ENCODE data around the gene RGS10. TPM values are rescaled to one million over a fixed set of nuclear protein-coding genes. Genes with fewer than 3 reads are reported as not detected.

The RGS10 gene
- total and polyA plus RNA-seq, 2 of the 8 experiments (the other 6 are each of a cell fraction or from before 2014, with no cell fraction given): 5.5 to 13.1 TPM

DNA sequence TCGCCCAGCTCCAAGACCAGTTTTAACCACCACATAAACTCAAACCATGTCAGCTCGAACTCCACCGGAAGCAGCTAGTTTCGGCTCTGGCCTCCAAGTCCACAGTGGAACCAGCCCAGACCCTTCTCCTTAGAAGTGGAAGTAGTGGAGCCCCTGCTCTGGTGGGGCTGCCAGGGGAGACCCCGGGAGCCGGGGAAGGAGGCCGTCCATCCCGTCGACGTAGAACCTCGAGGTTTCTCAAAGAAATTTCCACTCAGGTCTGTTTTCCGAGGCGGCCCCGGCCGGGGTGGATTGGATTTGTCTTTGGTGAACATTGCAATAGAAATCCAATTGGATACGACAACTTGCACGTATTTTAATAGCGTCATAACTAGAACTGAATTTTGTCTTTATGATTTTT, 87.5 kb downstream of the RGS10 start:
- Histone ChIP-seq H4K91ac (replicated peaks; ENCODE audit: insufficient read length, low read length) (no peak overlapping the region), H3K79me2 (ENCODE audit: control insufficient read depth in 1 of 2, insufficient read depth in 2 of 2, low read length in 2 of 2) (no peaks in the 10 kb centered on the region), H2BK120ac (replicated peaks; ENCODE audit: low read depth, low read length) (no peak overlapping the region), H4K5ac (ENCODE audit: insufficient read length, low read depth, low read length) (no peak overlapping the region), H3K4ac (replicated peaks; ENCODE audit: insufficient read length, low read depth, low read length) (no peak overlapping the region), H2AK5ac (ENCODE audit: low read depth, low read length) (no peak overlapping the region), H2BK20ac (ENCODE audit: low read length) (no peak overlapping the region), H2BK12ac (ENCODE audit: low read depth, low read length) (no peak overlapping the region), H3K27ac (ENCODE audit: low read depth, low read length) (no peak overlapping the region), H3K23ac (ENCODE audit: insufficient read length) (no peak overlapping the region), H2BK15ac (ENCODE audit: low read length) (no peak overlapping the region), H3K14ac (ENCODE audit: insufficient read length) (no peak overlapping the region), H3K4me1 (replicated peaks in 1 of 4; ENCODE audit: control insufficient read depth in 3 of 4, insufficient read depth in 4 of 4, low read length in 3 of 4) (peaks cover 0 to 5% (median 1%) of the 10 kb centered on the region in 4 experiments; a peak in 3 of 7 replicates), H3K18ac (ENCODE audit: extremely low read depth, low read length) (no peak overlapping the region), H4K20me1 (replicated peaks in 1 of 2; ENCODE audit: control insufficient read depth in 1 of 2, insufficient read depth in 2 of 2, low read length in 2 of 2) (no peaks in the 10 kb centered on the region), H3K4me3 (ENCODE audit: extremely low read depth in 1 of 4, insufficient read depth in 2 of 4, low read depth in 3 of 4, low read length in 4 of 4) (no peak overlapping the region), H3K9me3 (ENCODE audit: insufficient read depth in 2 of 2, low read depth in 1 of 2, low read length in 1 of 2) (no peaks in the 10 kb centered on the region), H3K4me2 (ENCODE audit: insufficient read depth in 1 of 2, low read depth in 2 of 2, low read length in 2 of 2) (no peak overlapping the region), H3K79me1 (ENCODE audit: low read depth, low read length) (no peaks in the 10 kb centered on the region), H4K8ac (ENCODE audit: extremely low read depth, insufficient read depth, low read length) (no peak overlapping the region; the same call in 1 of the 2 replicates), H2BK5ac (ENCODE audit: low read depth, low read length) (no peak overlapping the region), H3K27me3 (replicated peaks in 1 of 4; ENCODE audit: control insufficient read depth in 3 of 4, extremely low read depth in 1 of 4, insufficient read depth in 3 of 4, low read length in 3 of 4) (no peaks in the 10 kb centered on the region), H2AFZ (ENCODE audit: low read length) (no peak overlapping the region), H3K56ac (replicated peaks; ENCODE audit: insufficient read length, low read depth, low read length) (no peak overlapping the region), H3K9ac (replicated peaks in 1 of 4; ENCODE audit: extremely low read depth in 1 of 4, low read depth in 3 of 4, low read length in 3 of 4) (no peak overlapping the region), H3K23me2 (ENCODE audit: low read depth, low read length) (no peaks in the 10 kb centered on the region), H3K36me3 (ENCODE audit: control insufficient read depth in 2 of 4, insufficient read depth in 4 of 4, low read length in 3 of 4) (no peaks in the 10 kb centered on the region)
- 90% methylated on average over 18 of the region's 18 CpGs; no CpG with 5 or more reads in 1 of the 2 experiments for WGBS, 2 experiments (ENCODE audit: extremely low coverage in 1 of 2, insufficient coverage in 1 of 2, insufficient read length in 1 of 2, insufficient replicate concordance in 2 of 2, low coverage in 1 of 2, low lambda C conversion rate in 2 of 2, missing lambda C conversion rate in 1 of 2)
- POLR2A ChIA-PET (ENCODE audit: partially characterized antibody): no interaction called here
- FAIRE-seq: no peak
- DNase-seq (ENCODE audit: low read depth in 1 of 2, low spot score in 2 of 2): no peak
- CTCF ChIA-PET (ENCODE audit: partially characterized antibody): interaction anchor here (0.8 to 2.0 kb wide), 2 partner anchors 9 to 265 kb away, joined by 3 to 11 read pairs; no protein-coding TSS in a partner anchor
- TF ChIP-seq SAP30 (IDR thresholded peaks at IDR 0.05; ENCODE audit: insufficient read depth, insufficient replicate concordance, low read length) (no peak), SP2 (IDR thresholded peaks at IDR 0.05; ENCODE audit: low read length) (no peak), ASH2L (IDR thresholded peaks at IDR 0.05; ENCODE audit: low read length) (no peak), SIX5 (IDR thresholded peaks at IDR 0.05; ENCODE audit: low read depth, low read length) (no peak), SIN3A (conservative IDR thresholded peaks at IDR 0.05 in 1 of 2, IDR thresholded peaks at IDR 0.05 in 1 of 2; ENCODE audit: low read depth in 1 of 2, low read length in 2 of 2) (no peak), KDM4A (IDR thresholded peaks at IDR 0.05; ENCODE audit: low read depth, low read length, severe bottlenecking) (no peak), RXRA (IDR thresholded peaks at IDR 0.05; ENCODE audit: insufficient read depth, low read depth, low read length) (no peak), POLR2AphosphoS5 (IDR thresholded peaks at IDR 0.05; ENCODE audit: low read depth, low read length) (no peak), GABPA (IDR thresholded peaks at IDR 0.05; ENCODE audit: borderline replicate concordance, insufficient read depth, low read length) (no peak)
- TF ChIP-seq, protein P1, sequence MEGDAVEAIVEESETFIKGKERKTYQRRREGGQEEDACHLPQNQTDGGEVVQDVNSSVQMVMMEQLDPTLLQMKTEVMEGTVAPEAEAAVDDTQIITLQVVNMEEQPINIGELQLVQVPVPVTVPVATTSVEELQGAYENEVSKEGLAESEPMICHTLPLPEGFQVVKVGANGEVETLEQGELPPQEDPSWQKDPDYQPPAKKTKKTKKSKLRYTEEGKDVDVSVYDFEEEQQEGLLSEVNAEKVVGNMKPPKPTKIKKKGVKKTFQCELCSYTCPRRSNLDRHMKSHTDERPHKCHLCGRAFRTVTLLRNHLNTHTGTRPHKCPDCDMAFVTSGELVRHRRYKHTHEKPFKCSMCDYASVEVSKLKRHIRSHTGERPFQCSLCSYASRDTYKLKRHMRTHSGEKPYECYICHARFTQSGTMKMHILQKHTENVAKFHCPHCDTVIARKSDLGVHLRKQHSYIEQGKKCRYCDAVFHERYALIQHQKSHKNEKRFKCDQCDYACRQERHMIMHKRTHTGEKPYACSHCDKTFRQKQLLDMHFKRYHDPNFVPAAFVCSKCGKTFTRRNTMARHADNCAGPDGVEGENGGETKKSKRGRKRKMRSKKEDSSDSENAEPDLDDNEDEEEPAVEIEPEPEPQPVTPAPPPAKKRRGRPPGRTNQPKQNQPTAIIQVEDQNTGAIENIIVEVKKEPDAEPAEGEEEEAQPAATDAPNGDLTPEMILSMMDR (IDR thresholded peaks at IDR 0.05; ENCODE audit: control extremely low read depth in 1 of 3, insufficient read depth in 1 of 3, low read depth in 1 of 3, low read length in 3 of 3): no peak
- TF ChIP-seq, protein P2, sequence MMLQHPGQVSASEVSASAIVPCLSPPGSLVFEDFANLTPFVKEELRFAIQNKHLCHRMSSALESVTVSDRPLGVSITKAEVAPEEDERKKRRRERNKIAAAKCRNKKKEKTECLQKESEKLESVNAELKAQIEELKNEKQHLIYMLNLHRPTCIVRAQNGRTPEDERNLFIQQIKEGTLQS (IDR thresholded peaks at IDR 0.05; ENCODE audit: insufficient read depth, low read depth, low read length): no peak

Measured in H1 (cell line).